GM21717 (cell line): Measurements from ENCODE around the gene ELOVL3.
A peak's percentile ranks its signal among the peaks of the same experiment; 100 is the strongest.
"Not testable (repeated sequence)": the region's sequence is repeated elsewhere in the genome, so short reads cannot be mapped to it uniquely, and the experiment has no call there.

Experiments used
- ATAC-seq: cut with Tn5 transposase; IDR thresholded peaks from one replicate; pipeline ENCODE4 v1.9.1; 2021; ENCODE audit warnings: mild to moderate bottlenecking, moderate library complexity; ENCODE audit not compliant: unreplicated experiment

The ELOVL3 gene, protein sequence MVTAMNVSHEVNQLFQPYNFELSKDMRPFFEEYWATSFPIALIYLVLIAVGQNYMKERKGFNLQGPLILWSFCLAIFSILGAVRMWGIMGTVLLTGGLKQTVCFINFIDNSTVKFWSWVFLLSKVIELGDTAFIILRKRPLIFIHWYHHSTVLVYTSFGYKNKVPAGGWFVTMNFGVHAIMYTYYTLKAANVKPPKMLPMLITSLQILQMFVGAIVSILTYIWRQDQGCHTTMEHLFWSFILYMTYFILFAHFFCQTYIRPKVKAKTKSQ

DNA sequence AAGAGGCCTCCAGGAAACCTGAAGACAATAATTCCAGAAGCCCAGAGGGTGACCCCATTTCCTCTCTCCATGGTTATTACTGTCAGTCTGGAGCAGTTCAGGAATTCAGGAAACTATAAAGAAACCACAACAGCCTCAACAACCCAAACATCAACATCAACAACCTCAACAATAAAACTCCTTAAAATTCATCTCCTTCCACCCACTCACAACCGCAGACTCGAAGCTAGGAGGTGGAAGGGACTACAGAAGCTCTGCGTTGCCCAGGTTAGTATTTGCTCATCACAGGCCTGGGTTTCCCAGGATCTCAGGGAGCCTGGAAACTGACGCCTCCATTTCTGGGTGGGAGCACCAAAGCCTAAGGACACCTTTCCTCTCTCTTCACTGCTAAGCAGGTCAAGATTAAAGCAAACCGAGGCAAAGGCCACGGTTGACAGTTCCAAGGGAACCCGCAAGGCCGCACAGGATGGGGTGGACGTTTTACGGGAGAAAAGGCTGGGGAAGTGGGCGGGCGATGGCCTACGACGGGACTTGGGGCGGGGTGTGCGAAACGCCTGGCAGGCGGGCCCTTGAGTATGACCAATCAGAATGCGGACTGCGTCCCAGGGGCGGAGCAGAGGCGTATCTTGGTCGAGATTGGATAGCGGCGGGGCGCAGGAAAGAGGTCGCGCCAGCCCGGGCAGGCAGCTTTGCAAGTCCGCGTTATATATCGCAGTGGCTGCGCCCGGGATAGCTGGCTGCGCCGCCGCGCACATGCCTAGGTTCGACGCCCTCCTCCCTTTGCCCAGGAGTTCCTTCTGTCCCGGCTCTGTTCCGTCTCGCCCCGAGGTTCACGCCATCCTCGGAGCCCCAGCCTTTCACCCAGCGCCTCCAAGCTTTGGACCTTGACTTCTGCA, at the start of gene ELOVL3:
TSS of gene ELOVL3 (plus strand) at position 654 of the 896 bp plus-strand sequence. CDS start 250 bp downstream, outside the sequence.
- ATAC-seq, result peak; percentile 63

DNA sequence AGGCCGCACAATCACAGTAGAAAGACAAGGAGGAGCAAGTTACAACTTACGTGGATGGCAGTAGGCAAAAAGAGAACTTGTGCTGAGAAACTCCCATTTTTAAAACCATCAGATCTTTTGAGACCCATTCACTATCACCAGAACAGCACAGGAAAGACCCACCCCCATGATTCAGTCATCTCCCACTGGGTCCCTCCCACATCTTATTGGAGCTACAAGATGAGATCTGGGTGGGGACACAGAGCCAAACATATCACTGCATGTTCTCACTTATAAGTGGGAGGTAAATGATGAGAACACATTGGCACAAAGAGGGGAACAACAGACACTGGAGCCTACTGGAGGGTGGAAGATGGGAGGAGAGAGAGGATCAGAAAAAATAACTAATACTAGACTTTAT, 41.5 kb upstream of the ELOVL3 start:
- ATAC-seq, result no peak

DNA sequence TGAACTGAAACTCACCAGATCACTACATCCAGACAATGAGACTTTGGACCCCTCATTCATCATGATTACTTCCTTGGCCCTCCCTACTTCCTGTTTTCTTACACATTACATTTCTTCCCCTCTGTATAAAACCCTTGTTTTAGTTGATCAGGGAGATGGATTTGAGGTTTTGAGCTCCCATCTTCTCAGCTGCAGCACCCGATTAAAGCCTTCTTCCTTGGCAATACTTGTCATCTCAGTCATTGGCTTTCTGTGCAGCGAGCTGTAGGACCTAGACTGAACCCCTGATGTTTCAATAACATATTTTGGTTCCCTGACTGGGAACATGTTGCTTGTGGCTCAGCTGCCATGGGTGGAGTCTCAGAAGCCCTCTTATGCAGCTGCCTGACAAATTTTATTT, 40.8 kb upstream of the ELOVL3 start:
- ATAC-seq, result no peak

GRCh38 chr10:102185811-102186527, 40.1 kb upstream of the ELOVL3 start:
- ATAC-seq, result no peak

GRCh38 chr10:102188298-102188940, 37.7 kb upstream of the ELOVL3 start:
- no peak for ATAC-seq

GRCh38 chr10:102188941-102189898, 36.9 kb upstream of the ELOVL3 start:
- ATAC-seq, result not testable (repeated sequence)

- no peak for ATAC-seq
Measured at GRCh38 chr10:102191956-102192355, 34.1 kb upstream of the ELOVL3 start.

DNA sequence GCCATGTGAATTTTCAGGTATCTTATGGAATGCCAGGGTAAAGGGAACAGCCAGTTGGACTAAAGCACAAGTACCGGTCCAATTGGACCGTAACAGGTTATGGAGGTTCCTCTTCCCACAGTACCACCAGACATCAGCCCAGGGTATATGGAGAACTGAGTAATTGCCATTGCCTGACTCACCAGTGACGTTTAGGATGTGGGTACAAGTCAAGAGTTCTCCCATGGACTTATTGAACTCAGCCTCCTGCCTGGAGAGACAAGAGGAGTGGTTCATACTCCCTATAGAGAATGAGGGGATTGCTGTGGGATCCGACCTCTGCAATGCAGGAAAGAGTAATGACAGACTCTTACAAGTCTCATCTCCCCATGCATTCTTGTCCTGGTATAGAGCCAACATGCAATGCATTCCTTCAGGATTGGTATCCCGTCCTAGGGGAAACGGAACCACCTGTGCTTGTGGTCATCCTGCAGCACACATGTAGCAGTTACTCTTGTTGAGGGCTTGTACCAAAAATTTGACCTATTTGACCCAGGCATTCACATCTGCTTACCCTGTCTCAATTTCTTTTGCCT, 30.7 kb upstream of the ELOVL3 start:
- no peak for ATAC-seq

- no peak for ATAC-seq
Measured at GRCh38 chr10:102196893-102197292, 29.2 kb upstream of the ELOVL3 start.

DNA sequence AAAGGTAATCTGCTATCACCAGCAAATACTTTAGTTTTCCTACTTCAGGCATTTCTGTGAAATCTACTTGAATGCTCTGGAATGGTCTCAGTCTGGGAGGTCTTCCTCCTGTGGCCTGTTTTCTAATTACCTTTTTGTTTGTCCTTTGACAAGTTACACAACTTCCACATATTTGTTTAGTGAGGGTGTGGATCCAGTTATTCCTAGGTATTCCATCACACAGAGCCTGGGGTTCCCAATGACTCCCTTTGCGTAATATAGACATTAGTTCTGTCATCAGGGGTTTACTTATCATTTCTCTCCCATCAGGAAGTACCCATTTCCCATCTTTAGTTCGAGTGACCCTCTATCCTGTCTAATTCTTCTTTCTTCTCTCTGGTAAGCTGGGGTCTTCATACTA, 28.1 kb upstream of the ELOVL3 start:
- no peak for ATAC-seq

DNA sequence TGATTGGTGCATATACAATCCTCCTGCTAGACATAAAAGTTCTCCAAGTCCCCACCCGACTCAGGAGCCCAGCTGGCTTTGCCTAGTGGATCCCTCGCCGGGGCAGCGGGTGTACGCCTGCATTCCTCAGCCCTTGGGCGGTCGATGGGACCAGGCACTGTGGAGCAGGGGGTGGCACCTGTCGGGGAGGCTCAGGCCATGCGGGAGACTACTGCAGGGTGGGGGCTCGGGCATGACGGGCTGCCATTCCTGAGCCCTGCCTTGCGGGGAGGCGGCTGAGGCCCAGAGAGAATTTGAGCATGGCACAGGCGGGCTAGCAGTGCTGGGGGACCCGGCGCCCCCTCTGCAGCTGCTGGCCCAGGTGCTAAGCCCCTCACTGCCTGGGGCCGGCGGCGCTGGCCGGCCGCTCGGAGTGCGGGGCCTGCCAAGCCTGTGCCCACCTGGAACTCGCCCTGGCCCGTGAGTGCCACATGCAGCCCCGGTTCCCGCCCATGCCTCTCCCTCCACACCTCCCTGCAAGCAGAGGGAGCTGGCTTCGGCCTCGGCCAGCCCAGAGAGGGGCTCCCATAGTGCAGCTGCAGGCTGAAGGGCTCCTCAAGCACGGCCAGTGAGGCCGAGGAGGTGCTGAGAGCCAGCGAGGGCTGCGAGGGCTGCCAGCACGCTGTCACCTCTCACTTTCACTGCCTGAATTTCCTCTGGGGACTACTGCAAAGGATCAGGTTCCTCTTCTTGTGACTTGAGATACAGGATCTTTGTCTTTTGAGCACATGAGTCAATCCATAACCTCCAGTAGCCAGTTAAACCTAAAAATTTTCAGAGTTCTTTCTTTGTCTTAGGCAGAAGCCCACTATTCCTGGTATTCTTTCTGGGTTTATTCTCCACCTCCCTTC, 25.1 kb upstream of the ELOVL3 start:
- no peak for ATAC-seq

DNA sequence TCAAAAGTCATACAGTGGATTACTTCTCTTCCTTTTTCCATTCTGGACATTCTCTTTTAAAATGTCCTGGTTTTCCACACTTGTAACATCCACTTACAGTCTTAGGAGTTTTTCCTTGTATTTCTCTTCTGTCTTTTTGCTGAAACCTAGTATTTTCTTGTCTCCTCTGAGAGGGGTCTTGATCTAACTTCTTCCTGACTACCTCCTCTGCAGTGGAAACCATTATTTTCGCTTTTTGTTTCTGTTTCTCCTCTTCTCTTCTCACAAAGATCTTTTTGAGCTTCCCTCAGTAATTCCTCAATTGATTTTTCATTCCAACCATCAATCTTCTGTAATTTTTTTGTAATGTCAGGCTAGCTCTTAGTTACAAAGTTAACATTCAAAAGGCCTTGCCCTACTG, 23.7 kb upstream of the ELOVL3 start:
- ATAC-seq, result no peak

- no peak for ATAC-seq
Measured at GRCh38 chr10:102208311-102209035, 17.6 kb upstream of the ELOVL3 start.

GRCh38 chr10:102211615-102212299, 14.3 kb upstream of the ELOVL3 start:
- ATAC-seq, result no peak

DNA sequence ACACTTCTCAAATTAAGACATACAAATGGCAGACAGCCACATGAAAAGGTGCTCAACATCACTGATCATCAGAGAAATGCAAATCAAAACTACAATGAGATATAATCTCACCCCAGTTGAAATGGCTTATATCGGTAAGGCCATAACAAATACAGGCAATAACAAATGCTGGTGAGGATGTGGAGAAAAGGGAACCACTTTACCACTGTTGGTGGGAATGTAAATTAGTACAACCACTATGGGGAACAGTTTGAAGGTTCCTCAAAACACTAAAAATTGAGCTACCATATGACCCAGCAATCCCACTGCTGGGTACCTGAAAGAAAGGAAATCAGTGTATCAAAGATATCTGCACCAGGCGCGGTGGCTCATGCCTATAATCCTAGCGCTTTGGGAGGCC, 12.5 kb upstream of the ELOVL3 start:
- not testable (repeated sequence) for ATAC-seq

- ATAC-seq, result no peak
Measured at GRCh38 chr10:102219370-102219769, 6.7 kb upstream of the ELOVL3 start.

DNA sequence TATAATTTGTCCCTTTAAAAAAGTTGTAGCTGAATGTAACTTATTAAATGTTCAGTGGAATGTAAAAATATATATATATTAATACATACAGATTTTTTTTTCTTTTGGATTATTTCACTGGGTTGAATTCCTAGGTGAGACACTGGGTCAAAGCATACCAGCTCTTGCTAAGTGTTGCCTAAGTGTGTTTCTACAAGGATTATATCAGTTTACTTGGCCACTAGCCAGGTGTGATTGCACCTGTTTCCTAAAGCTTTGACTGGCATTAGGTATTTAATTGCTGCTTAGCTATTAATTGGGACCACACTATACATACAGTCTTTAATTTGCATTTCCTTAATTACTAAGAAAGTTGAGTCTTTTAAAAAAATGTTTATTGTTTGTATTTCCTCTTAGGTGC, 5.5 kb upstream of the ELOVL3 start:
- no peak for ATAC-seq
